HepG2 (cell line): ENCODE data around the gene MAPK7. TPM values are rescaled to one million over a fixed set of nuclear protein-coding genes. Genes with fewer than 3 reads are reported as not detected.

ENCODE experiments used
- ATAD3A ChIP-seq: sonication (generic); formaldehyde crosslinking; IDR thresholded peaks from 2 replicates; pipeline ENCODE4 v1.4.0; 2020; ENCODE audit warnings: missing genetic modification reagents
- BORCS8-MEF2B ChIP-seq: sonication (generic); formaldehyde crosslinking; IDR thresholded peaks from 2 replicates; pipeline ENCODE4 v1.8.0; 2022; ENCODE audit warnings: mild to moderate bottlenecking, missing genetic modification reagents
- EEA1 ChIP-seq: sonication (generic); formaldehyde crosslinking; IDR thresholded peaks from 2 replicates; pipeline ENCODE4 v1.5.1; 2020; ENCODE audit warnings: mild to moderate bottlenecking, missing genetic modification reagents, borderline replicate concordance
- HIVEP1 ChIP-seq: sonication (generic); formaldehyde crosslinking; IDR thresholded peaks from 2 replicates; pipeline ENCODE4 v1.4.0; 2020; ENCODE audit warnings: mild to moderate bottlenecking, missing genetic modification reagents
- HNRNPK ChIP-seq: fragments of 200-400 bp; formaldehyde crosslinking; IDR thresholded peaks from 2 replicates; pipeline ENCODE4 v1.6.1; 2018; ENCODE audit warnings: low read length, low read depth, moderate library complexity, mild to moderate bottlenecking; ENCODE audit not compliant: poor library complexity, severe bottlenecking
- KDM3A ChIP-seq: IDR thresholded peaks from 2 replicates; pipeline ENCODE4 v1.6.1; 2018; ENCODE audit warnings: low read depth, missing compliant biosample characterization
- KMT2B ChIP-seq: IDR thresholded peaks from 2 replicates; pipeline ENCODE4 v1.6.1; 2016; ENCODE audit warnings: missing genetic modification reagents, missing compliant biosample characterization
- MATR3 ChIP-seq: sonication (generic); formaldehyde crosslinking; IDR thresholded peaks from 2 replicates; pipeline ENCODE4 v1.4.0; 2020; ENCODE audit warnings: missing genetic modification reagents
- NAIF1 ChIP-seq: sonication (generic); formaldehyde crosslinking; IDR thresholded peaks from 2 replicates; pipeline ENCODE4 v1.5.0; 2020; ENCODE audit warnings: mild to moderate bottlenecking, missing genetic modification reagents, borderline replicate concordance
- NR2F6 ChIP-seq, 2 experiments: IDR thresholded peaks; 2 replicates each; pipeline ENCODE4 v1.6.1; 2016; ENCODE audit warnings: antibody characterized with exemption in 1 of 2, mild to moderate bottlenecking in 1 of 2
- REXO4 ChIP-seq: sonication (generic); formaldehyde crosslinking; IDR thresholded peaks from 2 replicates; pipeline ENCODE4 v1.8.0; 2022; ENCODE audit warnings: missing genetic modification reagents, mild to moderate bottlenecking, borderline replicate concordance
- SIX1 ChIP-seq: sonication (generic); formaldehyde crosslinking; IDR thresholded peaks from 2 replicates; pipeline ENCODE4 v1.4.0; 2020; ENCODE audit warnings: missing genetic modification reagents, borderline replicate concordance
- SMAD9 ChIP-seq: sonication (generic); formaldehyde crosslinking; IDR thresholded peaks from 2 replicates; pipeline ENCODE4 v1.5.1; 2020; ENCODE audit warnings: mild to moderate bottlenecking, missing genetic modification reagents
- SNAPC2 ChIP-seq: sonication (generic); formaldehyde crosslinking; IDR thresholded peaks from 2 replicates; pipeline ENCODE4 v1.8.1; 2022; ENCODE audit warnings: mild to moderate bottlenecking, missing genetic modification reagents
- THYN1 ChIP-seq: sonication (generic); formaldehyde crosslinking; IDR thresholded peaks from 2 replicates; pipeline ENCODE4 v1.8.1; 2023; ENCODE audit warnings: low read depth, mild to moderate bottlenecking, moderate library complexity, missing genetic modification reagents, borderline replicate concordance
- ZNF143 ChIP-seq: sonication (generic); formaldehyde crosslinking; IDR thresholded peaks from 2 replicates; pipeline ENCODE4 v1.4.0; 2020; ENCODE audit warnings: missing genetic modification reagents
- ZNF224 ChIP-seq: sonication (generic); formaldehyde crosslinking; IDR thresholded peaks from 2 replicates; pipeline ENCODE4 v1.5.0; 2020; ENCODE audit warnings: mild to moderate bottlenecking, missing genetic modification reagents
- ZNF34 ChIP-seq: sonication (generic); formaldehyde crosslinking; IDR thresholded peaks from 2 replicates; pipeline ENCODE4 v1.4.0; 2020; ENCODE audit warnings: mild to moderate bottlenecking, missing genetic modification reagents, borderline replicate concordance
- ZNF749 ChIP-seq: sonication (generic); formaldehyde crosslinking; IDR thresholded peaks from 2 replicates; pipeline ENCODE4 v1.8.0; 2022; ENCODE audit warnings: mild to moderate bottlenecking, missing genetic modification reagents, moderate library complexity, borderline replicate concordance
- ZNF83 ChIP-seq: sonication (generic); formaldehyde crosslinking; IDR thresholded peaks from 2 replicates; pipeline ENCODE4 v1.4.0; 2020; ENCODE audit warnings: missing genetic modification reagents, mild to moderate bottlenecking, borderline replicate concordance
- ZNF879 ChIP-seq: sonication (generic); formaldehyde crosslinking; IDR thresholded peaks from 2 replicates; pipeline ENCODE4 v1.8.1; 2023; ENCODE audit warnings: missing genetic modification reagents
- polyA plus RNA-seq, 8 experiments: library from polyadenylated mRNA; depleted of rRNA in 3 of 8; stranded (reverse) in 7 of 8; unstranded in 1 of 8; fragments of >200 nt; fragmentation: Illumina TruSeq in 4 of 8; extraction: Trizol in 4 of 8; gene quantifications; 2 replicates each; pipeline versions ENCODE4 v1.2.1 to v1.2.3, GENCODE V29; 2011 to 2016; ENCODE audit warnings: low read depth in 4 of 8, missing spikeins in 1 of 8, mixed read lengths in 1 of 8; ENCODE audit not compliant: insufficient read depth in 1 of 8
- total RNA-seq, 5 experiments: library from RNA; depleted of rRNA; stranded (reverse); fragments of >200 nt; fragmentation: Illumina TruSeq; extraction: Trizol; gene quantifications; 2 replicates each; pipeline ENCODE4 v1.2.3, GENCODE V29; 2016; ENCODE audit warnings: low read depth in 1 of 5
- TF ChIP-seq, protein P1 (sequence below): sonication (generic); formaldehyde crosslinking; IDR thresholded peaks from 2 replicates; pipeline ENCODE4 v1.8.0; 2022; ENCODE audit warnings: mild to moderate bottlenecking, missing genetic modification reagents
- TF ChIP-seq, protein P2 (sequence below): fragments of 450-650 bp; IDR thresholded peaks from 2 replicates; pipeline ENCODE4 v1.6.1; 2016
- TF ChIP-seq, protein P3 (sequence below): sonication (generic); formaldehyde crosslinking; IDR thresholded peaks from 2 replicates; pipeline ENCODE4 v1.5.0; 2020; ENCODE audit warnings: missing genetic modification reagents, mild to moderate bottlenecking, borderline replicate concordance
- TF ChIP-seq, protein P4 (sequence below): sonication (generic); formaldehyde crosslinking; IDR thresholded peaks from 2 replicates; pipeline ENCODE4 v1.5.0; 2020; ENCODE audit warnings: mild to moderate bottlenecking, missing genetic modification reagents, moderate library complexity

MAPK7 gene
- total and polyA plus RNA-seq, 2 of the 13 experiments (the other 11 are each of a cell fraction or from before 2014, with no cell fraction given): 2.9 to 5.9 TPM

DNA sequence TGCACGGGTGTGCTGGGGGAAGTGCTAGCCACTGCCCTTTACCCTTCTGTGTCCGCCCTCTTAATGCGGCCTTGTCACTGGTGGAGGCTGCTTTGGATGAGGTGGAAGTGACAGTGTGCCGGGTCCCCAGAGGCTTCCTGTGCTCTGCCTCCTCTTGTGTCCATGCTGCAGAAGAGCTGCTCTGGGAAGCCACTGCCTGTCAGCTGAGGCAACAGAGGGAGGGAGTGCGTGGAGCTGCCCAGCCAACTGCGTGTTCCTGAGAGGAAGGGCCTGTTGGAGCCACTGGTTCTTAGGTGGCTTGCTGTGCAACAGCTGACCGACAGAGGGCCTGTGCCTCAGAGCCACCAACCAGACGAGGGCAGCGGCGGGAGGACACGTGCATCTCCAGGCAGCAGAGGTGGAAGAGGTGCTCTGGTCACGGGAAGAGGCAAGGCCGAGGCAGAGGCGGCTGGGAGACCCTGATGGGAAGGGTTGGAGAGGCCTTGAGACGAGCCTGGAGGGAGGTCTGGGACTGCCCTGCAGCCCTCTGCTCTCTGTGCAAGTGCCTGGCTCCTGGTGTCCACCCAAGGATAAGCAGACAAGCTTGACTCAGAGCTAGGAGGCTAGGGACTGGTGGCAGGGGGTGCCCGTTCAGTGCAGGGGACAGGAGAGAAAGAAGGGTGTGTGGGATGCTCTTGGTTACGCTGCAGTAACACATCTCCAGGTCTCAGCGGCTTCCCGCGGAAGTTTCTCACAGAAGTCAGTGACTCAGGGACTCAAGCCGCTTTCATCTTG, 41.2 kb upstream of the MAPK7 start (continued):
- TF ChIP-seq THYN1 (CRISPR knock-in tag): no peak
- 0 out of 2 replicates have a peak, but pooled peaks have one; percentile 90 for TF ChIP-seq ZNF879 (CRISPR knock-in tag)
- TF ChIP-seq KMT2B (CRISPR knock-in tag): peak; percentile 55; the same call in 1 of the 2 replicates
- 0 out of 2 replicates have a peak, but pooled peaks have one; percentile 75 for TF ChIP-seq SMAD9 (CRISPR knock-in tag)
- no peak for TF ChIP-seq NAIF1 (CRISPR knock-in tag)
- TF ChIP-seq, protein P1, sequence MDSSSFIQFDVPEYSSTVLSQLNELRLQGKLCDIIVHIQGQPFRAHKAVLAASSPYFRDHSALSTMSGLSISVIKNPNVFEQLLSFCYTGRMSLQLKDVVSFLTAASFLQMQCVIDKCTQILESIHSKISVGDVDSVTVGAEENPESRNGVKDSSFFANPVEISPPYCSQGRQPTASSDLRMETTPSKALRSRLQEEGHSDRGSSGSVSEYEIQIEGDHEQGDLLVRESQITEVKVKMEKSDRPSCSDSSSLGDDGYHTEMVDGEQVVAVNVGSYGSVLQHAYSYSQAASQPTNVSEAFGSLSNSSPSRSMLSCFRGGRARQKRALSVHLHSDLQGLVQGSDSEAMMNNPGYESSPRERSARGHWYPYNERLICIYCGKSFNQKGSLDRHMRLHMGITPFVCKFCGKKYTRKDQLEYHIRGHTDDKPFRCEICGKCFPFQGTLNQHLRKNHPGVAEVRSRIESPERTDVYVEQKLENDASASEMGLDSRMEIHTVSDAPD (CRISPR knock-in tag): peak; percentile 87; the same call in 1 of the 2 replicates
- peak; percentile 84; the same call in 1 of the 2 replicates for TF ChIP-seq EEA1 (CRISPR knock-in tag)
- TF ChIP-seq ZNF143: peak; percentile 4
- peak; percentile 24; the same call in 1 of the 2 replicates for TF ChIP-seq REXO4 (CRISPR knock-in tag)
- no peak for TF ChIP-seq ZNF34 (CRISPR knock-in tag)
- TF ChIP-seq, protein P2, sequence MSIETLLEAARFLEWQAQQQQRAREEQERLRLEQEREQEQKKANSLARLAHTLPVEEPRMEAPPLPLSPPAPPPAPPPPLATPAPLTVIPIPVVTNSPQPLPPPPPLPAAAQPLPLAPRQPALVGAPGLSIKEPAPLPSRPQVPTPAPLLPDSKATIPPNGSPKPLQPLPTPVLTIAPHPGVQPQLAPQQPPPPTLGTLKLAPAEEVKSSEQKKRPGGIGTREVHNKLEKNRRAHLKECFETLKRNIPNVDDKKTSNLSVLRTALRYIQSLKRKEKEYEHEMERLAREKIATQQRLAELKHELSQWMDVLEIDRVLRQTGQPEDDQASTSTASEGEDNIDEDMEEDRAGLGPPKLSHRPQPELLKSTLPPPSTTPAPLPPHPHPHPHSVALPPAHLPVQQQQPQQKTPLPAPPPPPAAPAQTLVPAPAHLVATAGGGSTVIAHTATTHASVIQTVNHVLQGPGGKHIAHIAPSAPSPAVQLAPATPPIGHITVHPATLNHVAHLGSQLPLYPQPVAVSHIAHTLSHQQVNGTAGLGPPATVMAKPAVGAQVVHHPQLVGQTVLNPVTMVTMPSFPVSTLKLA: peak; percentile 27
- no peak for TF ChIP-seq MATR3 (CRISPR knock-in tag)
- peak; percentile 97 for TF ChIP-seq BORCS8-MEF2B (CRISPR knock-in tag)
- TF ChIP-seq SIX1: no peak
- no peak for TF ChIP-seq ATAD3A
- TF ChIP-seq, protein P3, sequence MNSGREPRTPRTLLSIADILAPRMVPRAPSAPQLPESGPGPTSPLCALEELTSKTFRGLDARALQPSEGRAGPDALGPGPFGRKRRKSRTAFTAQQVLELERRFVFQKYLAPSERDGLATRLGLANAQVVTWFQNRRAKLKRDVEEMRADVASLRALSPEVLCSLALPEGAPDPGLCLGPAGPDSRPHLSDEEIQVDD: peak; percentile 89; the same call in 1 of the 2 replicates
- 0 out of 2 replicates have a peak, but pooled peaks have one; percentile 55 for TF ChIP-seq ZNF83 (CRISPR knock-in tag)
- TF ChIP-seq ZNF224 (CRISPR knock-in tag): 0 out of 2 replicates have a peak, but pooled peaks have one; percentile 86
- TF ChIP-seq ZNF749: peak; percentile 79; the same call in 1 of the 2 replicates
- TF ChIP-seq KDM3A (CRISPR knock-in tag): no peak
- peak; percentile 52; the same call in 1 of the 2 replicates for TF ChIP-seq HIVEP1
- no peak for TF ChIP-seq HNRNPK
- TF ChIP-seq NR2F6 (IDR thresholded peaks at IDR 0.05): no peak
- TF ChIP-seq NR2F6 (CRISPR knock-in tag; IDR thresholded peaks at IDR 0.05): 0 out of 2 replicates have a peak, but pooled peaks have one; percentile 38
- TF ChIP-seq, protein P4, sequence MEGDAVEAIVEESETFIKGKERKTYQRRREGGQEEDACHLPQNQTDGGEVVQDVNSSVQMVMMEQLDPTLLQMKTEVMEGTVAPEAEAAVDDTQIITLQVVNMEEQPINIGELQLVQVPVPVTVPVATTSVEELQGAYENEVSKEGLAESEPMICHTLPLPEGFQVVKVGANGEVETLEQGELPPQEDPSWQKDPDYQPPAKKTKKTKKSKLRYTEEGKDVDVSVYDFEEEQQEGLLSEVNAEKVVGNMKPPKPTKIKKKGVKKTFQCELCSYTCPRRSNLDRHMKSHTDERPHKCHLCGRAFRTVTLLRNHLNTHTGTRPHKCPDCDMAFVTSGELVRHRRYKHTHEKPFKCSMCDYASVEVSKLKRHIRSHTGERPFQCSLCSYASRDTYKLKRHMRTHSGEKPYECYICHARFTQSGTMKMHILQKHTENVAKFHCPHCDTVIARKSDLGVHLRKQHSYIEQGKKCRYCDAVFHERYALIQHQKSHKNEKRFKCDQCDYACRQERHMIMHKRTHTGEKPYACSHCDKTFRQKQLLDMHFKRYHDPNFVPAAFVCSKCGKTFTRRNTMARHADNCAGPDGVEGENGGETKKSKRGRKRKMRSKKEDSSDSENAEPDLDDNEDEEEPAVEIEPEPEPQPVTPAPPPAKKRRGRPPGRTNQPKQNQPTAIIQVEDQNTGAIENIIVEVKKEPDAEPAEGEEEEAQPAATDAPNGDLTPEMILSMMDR (CRISPR knock-in tag): peak; percentile 94
- TF ChIP-seq SNAPC2: peak; percentile 66; the same call in 1 of the 2 replicates
